NCI-H1694 (cell line): ENCODE data around the gene HIPK3.
"Not testable (repeated sequence)": the region's sequence is repeated elsewhere in the genome, so short reads cannot be mapped to it uniquely, and the experiment has no call there.

Source experiments
- DNase-seq: peaks from one replicate; lab custom pipeline; 2025; lab: John Stamatoyannopoulos, UW

HIPK3 gene

GRCh38 chr11:33259869-33260268 is 2.7 kb downstream of the HIPK3 start:
- DNase-seq, result no peak

- DNase-seq, result not testable (repeated sequence)
These were observed 4.2 kb downstream of the HIPK3 start for GRCh38 chr11:33261350-33261749.

- no peak for DNase-seq
These were observed 4.9 kb downstream of the HIPK3 start for GRCh38 chr11:33262011-33262645.

- no peak for DNase-seq
These were observed 6.4 kb downstream of the HIPK3 start for GRCh38 chr11:33263549-33263948.

GRCh38 chr11:33264926-33265325 is 7.7 kb downstream of the HIPK3 start:
- no peak for DNase-seq

GRCh38 chr11:33266393-33267215 is 9.4 kb downstream of the HIPK3 start:
- no peak for DNase-seq

GRCh38 chr11:33268945-33269540 is 11.9 kb downstream of the HIPK3 start:
- DNase-seq, result no peak

DNA sequence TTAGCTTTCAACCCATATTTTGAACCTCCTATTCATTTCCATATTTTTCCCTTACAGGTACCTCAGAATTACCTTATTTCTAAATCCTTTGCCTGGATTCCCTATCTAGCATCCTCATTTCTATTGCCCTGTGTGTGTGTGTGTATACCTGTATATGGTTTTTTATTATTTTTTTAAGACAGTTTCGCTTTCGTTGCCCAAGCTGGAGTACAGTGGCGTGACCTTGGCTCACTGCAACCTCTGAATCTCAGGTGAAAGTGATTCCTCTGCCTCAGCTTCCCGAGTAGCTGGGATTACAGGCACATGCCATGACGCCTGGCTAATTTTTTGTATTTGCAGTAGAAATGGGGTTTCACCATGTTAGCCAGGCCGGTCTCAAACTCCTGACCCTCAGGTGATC is 12.6 kb downstream of the HIPK3 start:
- no peak for DNase-seq

GRCh38 chr11:33271059-33271458 is 13.9 kb downstream of the HIPK3 start:
- no peak for DNase-seq

GRCh38 chr11:33272338-33273107 is 15.3 kb downstream of the HIPK3 start:
- no peak for DNase-seq

DNA sequence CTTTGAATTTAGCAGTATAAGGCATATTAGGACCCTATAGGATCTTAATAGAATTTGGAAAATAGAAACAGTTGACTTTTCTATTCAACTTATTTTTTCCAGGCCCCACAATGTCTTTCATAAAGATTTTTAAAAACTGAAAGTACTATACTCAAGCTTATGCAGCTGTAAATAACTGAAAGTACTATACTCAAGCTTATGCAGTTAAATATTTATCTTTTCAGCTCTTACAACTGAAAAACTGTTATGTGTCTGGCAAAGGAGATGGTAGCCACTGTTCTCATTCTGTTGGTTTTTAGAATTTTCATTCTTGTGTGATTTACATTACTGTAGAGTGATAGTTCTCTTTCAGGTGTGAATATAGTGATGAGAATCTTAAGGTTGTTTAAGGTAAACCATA is 16.5 kb downstream of the HIPK3 start:
- no peak for DNase-seq

- no peak for DNase-seq
These were observed 23.2 kb downstream of the HIPK3 start for GRCh38 chr11:33280411-33280810.

DNA sequence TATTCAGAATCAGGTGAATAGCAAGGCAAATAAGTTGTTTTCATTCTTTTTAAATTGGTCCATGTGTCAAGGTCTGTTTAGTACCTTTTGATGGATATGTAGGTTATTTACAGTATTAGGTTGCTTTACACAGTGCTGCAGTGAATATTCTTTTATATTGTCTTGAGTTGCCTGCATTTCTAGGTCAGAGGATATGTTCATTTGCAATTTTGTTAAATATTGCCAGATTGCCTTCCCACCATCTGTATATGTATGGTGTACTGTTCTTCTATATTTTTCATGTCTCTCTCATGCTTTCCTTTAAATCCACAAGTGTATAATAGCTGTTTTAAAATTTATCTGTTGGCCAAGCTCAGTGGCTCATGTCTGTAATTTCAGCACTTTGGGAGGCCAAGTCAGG is 24.6 kb downstream of the HIPK3 start:
- no peak for DNase-seq

GRCh38 chr11:33284818-33285217 is 27.6 kb downstream of the HIPK3 start:
- DNase-seq, result no peak

DNA sequence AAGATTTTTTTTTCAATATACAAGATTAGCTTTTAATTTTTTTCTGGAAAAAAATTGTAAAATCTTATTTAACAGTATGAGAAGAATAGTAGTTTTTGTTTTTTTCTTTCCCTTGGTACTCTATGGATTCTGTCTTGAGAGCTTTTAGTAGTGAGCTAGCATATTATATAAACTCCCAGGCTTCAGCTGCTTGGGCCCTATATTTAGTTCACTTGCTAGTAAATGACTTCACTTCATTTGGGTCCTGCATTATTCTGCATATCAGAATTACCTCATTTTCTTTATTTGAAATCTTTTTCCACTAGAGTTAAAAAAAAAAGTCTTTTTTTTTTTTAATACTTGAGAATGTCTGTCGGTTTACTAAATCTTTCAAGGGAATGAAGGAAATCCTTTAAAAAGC is 33.1 kb downstream of the HIPK3 start:
- no peak for DNase-seq

DNA sequence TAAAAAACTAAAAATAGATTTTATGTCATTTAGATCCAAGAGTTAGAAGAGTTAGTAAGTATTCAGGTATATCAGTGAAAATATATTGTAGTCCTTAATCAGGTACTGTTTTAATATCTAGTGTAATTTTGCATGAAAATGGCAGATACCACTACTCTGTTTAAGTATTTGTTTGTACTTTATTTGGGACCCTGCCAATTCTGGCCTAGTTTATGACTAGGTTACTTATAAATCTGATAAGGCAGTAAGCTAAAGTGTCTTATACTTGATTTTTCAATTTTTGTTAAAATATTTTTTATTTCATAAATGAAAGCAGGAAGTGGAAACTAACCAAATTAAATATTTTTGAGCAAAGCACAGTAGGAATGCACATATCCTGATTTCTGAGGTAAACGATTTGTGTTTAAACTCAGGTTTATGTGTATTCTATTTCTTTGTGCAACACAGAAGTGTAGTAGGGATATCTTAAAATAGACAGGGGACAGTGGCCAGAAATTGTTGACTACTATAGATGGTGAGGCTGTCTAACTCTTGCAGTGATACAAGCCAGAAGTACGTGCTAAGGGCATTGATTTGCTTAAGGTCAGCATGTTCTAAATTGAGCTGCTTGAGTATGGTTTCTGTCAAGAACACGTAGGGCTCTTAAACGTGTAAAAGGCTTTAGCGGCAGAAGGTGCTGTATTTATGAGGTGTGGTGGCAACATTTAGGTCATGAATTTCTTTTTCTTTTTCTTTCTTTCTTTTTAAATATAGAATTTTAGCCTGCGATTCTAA is 34.0 kb downstream of the HIPK3 start:
- no peak for DNase-seq

DNA sequence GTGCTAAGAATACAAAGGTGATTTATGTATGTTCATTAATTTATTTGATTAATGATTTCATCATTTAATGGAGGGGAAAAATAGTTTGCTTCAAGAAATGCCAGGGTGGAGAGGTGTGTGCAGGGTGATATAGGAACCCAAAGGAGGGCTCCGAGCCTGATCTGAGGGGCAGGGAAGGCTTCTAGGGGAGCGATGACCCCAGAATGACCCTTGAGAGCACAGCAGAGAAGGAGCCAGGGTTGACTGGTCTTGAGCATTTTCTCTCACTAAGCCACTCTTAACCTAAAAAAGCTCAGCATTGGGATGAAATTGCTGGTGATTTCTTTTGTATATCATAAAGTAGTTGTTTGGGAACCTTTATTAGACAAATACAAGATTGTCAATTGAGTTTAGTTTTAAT is 35.1 kb downstream of the HIPK3 start:
- DNase-seq, result no peak

GRCh38 chr11:33294224-33294623 is 37.0 kb downstream of the HIPK3 start:
- DNase-seq, result no peak

DNA sequence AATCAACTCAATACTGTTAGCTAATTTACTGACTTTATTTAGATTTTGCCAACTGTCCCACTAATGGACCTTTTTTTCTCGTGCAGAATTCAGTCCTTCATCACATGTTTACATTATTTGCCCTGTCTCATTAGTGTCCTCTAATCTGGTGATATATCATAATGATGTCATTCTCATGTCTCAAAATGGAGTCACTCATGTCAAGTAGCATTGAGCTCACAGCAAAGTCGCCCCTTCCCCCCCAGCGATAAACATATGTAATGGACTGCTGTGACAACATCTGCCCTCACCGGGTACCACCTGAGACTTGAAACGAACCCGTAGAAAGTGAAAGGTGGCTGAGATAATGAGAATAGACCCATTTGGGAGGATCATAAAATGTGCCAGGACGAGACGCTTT is 37.6 kb downstream of the HIPK3 start:
- DNase-seq, result no peak

- DNase-seq, result no peak
These were observed 39.5 kb downstream of the HIPK3 start for GRCh38 chr11:33296695-33297094.

DNA sequence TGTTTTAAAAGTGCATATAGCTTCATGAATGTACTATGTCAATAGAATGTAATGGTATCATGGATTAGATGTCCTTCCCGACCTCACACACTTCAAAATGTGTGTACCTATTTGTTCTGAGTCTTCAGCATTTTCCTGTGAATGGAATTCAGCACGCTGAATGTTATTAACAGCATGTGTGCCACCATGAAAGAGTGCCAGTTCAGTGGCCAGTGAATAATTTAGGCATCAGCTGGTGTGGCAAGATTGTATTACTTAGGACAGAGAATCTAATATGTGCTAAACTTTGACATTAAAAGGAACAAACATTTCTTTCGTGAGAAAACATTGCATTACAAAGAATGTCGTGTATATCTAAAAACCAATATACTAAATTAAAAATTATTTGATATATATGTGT is 46.4 kb downstream of the HIPK3 start:
- no peak for DNase-seq

- not testable (repeated sequence) for DNase-seq
These were observed 49.6 kb downstream of the HIPK3 start for GRCh38 chr11:33306821-33307220.
